H9 (cell line): Measurements from ENCODE around the gene TSPAN11. TPM values are rescaled to one million over a fixed set of nuclear protein-coding genes. Genes with fewer than 3 reads are reported as not detected.

Experiments
- DNase-seq: peaks from one replicate; pipeline ENCODE4 v3.0.0-alpha.2; 2017
- H2AFZ ChIP-seq: one replicate; pipeline ENCODE4 v1.6.1; 2013; ENCODE audit warnings: mild to moderate bottlenecking, low read length, control low read depth, moderate library complexity
- H2AK5ac ChIP-seq: 2 replicates; pipeline ENCODE4 v1.6.1; 2013; ENCODE audit warnings: low read length, control low read depth, mixed read lengths; ENCODE audit not compliant: insufficient read length
- H2BK120ac ChIP-seq: one replicate; pipeline ENCODE4 v1.6.1; 2013; ENCODE audit warnings: low read depth, mild to moderate bottlenecking, low read length, control low read depth, inconsistent platforms; ENCODE audit not compliant: poor library complexity, severe bottlenecking
- H2BK12ac ChIP-seq: 2 replicates; pipeline ENCODE4 v1.6.1; 2013; ENCODE audit warnings: low read length, control low read depth, mixed read lengths, low read depth; ENCODE audit not compliant: insufficient read length
- H2BK15ac ChIP-seq: 2 replicates; pipeline ENCODE4 v1.6.1; 2013; ENCODE audit warnings: low read depth, low read length, control low read depth
- H2BK20ac ChIP-seq: one replicate; pipeline ENCODE4 v1.6.1; 2013; ENCODE audit warnings: low read depth, mild to moderate bottlenecking, low read length, control low read depth, inconsistent platforms; ENCODE audit not compliant: poor library complexity, severe bottlenecking
- H2BK5ac ChIP-seq: 2 replicates; pipeline ENCODE4 v1.6.1; 2013; ENCODE audit warnings: low read length, control low read depth, mixed read lengths; ENCODE audit not compliant: insufficient read length
- H3K14ac ChIP-seq: 2 replicates; pipeline ENCODE4 v1.6.1; 2013; ENCODE audit warnings: low read length, control low read depth; ENCODE audit not compliant: insufficient read depth
- H3K18ac ChIP-seq: 2 replicates; pipeline ENCODE4 v1.6.1; 2013; ENCODE audit warnings: low read depth, mild to moderate bottlenecking, mixed read lengths, low read length, control low read depth; ENCODE audit not compliant: insufficient read length
- H3K23ac ChIP-seq: 2 replicates; pipeline ENCODE4 v1.6.1; 2013; ENCODE audit warnings: low read length, control low read depth, mixed read lengths, low read depth; ENCODE audit not compliant: insufficient read length
- H3K23me2 ChIP-seq: 2 replicates; pipeline ENCODE4 v1.6.1; 2013; ENCODE audit warnings: low read depth, mild to moderate bottlenecking, mixed read lengths, low read length, control low read depth; ENCODE audit not compliant: insufficient read length, poor library complexity, severe bottlenecking
- H3K27ac ChIP-seq: 2 replicates; pipeline ENCODE4 v1.5.1; 2013; ENCODE audit warnings: low read length, control low read depth, mixed read lengths, low read depth; ENCODE audit not compliant: insufficient read length
- H3K27me3 ChIP-seq: 2 replicates; pipeline ENCODE4 v1.6.1; 2013; ENCODE audit warnings: low read length, control low read depth, inconsistent platforms; ENCODE audit not compliant: insufficient read depth
- H3K4ac ChIP-seq: 2 replicates; pipeline ENCODE4 v1.6.1; 2013; ENCODE audit warnings: low read depth, mild to moderate bottlenecking, control low read depth, inconsistent platforms, low read length, moderate library complexity
- H3K4me1 ChIP-seq: 2 replicates; pipeline ENCODE4 v1.6.1; 2013; ENCODE audit warnings: low read length, control low read depth, inconsistent platforms; ENCODE audit not compliant: insufficient read depth
- H3K4me2 ChIP-seq: 2 replicates; pipeline ENCODE4 v1.6.1; 2013; ENCODE audit warnings: low read length, control low read depth, mixed read lengths; ENCODE audit not compliant: insufficient read length, insufficient read depth
- H3K56ac ChIP-seq: 2 replicates; pipeline ENCODE4 v1.6.1; 2013; ENCODE audit warnings: low read depth, mild to moderate bottlenecking, mixed read lengths, low read length, control low read depth; ENCODE audit not compliant: insufficient read length
- H3K79me1 ChIP-seq: 2 replicates; pipeline ENCODE4 v1.6.1; 2013; ENCODE audit warnings: low read depth, mild to moderate bottlenecking, moderate library complexity, low read length, control low read depth, inconsistent platforms; ENCODE audit not compliant: insufficient read depth, poor library complexity, severe bottlenecking
- H3K79me2 ChIP-seq: 2 replicates; pipeline ENCODE4 v1.6.1; 2013; ENCODE audit warnings: low read length, control low read depth, inconsistent platforms; ENCODE audit not compliant: insufficient read depth
- H3K9ac ChIP-seq: 2 replicates; pipeline ENCODE4 v1.6.1; 2013; ENCODE audit warnings: low read length, control low read depth, mixed read lengths; ENCODE audit not compliant: insufficient read length; ENCODE audit errors: extremely low read depth
- H3K9me3 ChIP-seq: one replicate; pipeline ENCODE4 v1.6.1; 2013; ENCODE audit warnings: low read depth, low read length, inconsistent platforms; ENCODE audit not compliant: control insufficient read depth
- H3T11ph ChIP-seq: one replicate; pipeline ENCODE4 v1.6.1; 2013; ENCODE audit warnings: mild to moderate bottlenecking, low read length, control low read depth, inconsistent platforms
- H4K20me1 ChIP-seq: one replicate; pipeline ENCODE4 v1.6.1; 2013; ENCODE audit not compliant: control insufficient read depth, insufficient read length, insufficient read depth
- H4K5ac ChIP-seq: 2 replicates; pipeline ENCODE4 v1.6.1; 2013; ENCODE audit warnings: low read depth, mild to moderate bottlenecking, mixed read lengths, low read length, control low read depth; ENCODE audit not compliant: insufficient read length
- H4K8ac ChIP-seq: replicated peaks from 2 replicates; pipeline ENCODE4 v1.6.1; 2013; ENCODE audit warnings: low read length, control low read depth, mixed read lengths, low read depth; ENCODE audit not compliant: insufficient read length
- H4K91ac ChIP-seq: 2 replicates; pipeline ENCODE4 v1.6.1; 2013; ENCODE audit warnings: low read depth, mild to moderate bottlenecking, moderate library complexity, mixed read lengths, low read length, control low read depth; ENCODE audit not compliant: insufficient read length
- H3K27ac Mint-ChIP-seq, 3 experiments: 2 replicates in 2 of 3; 3 replicates in 1 of 3; pipeline ENCODE4 v1.8.0; 2020 to 2021; ENCODE audit warnings: mixed read lengths in 3 of 3, mild to moderate bottlenecking in 1 of 3, moderate library complexity in 1 of 3
- H3K27me3 Mint-ChIP-seq: 2 replicates; pipeline ENCODE4 v1.8.0; 2021; ENCODE audit warnings: low read depth, mild to moderate bottlenecking, moderate library complexity, mixed read lengths
- H3K36me3 Mint-ChIP-seq, 3 experiments: 2 replicates in 2 of 3; 3 replicates in 1 of 3; pipeline ENCODE4 v1.8.0; 2020 to 2021; ENCODE audit warnings: low read depth in 3 of 3, mixed read lengths in 3 of 3; ENCODE audit not compliant: insufficient read depth in 1 of 3
- H3K4me1 Mint-ChIP-seq, 2 experiments: 2 replicates each; pipeline ENCODE4 v1.8.0; 2020; ENCODE audit warnings: mixed read lengths in 2 of 2
- H3K4me3 Mint-ChIP-seq, 2 experiments: 2 replicates in 1 of 2; 3 replicates in 1 of 2; pipeline ENCODE4 v1.8.0; 2020 to 2021; ENCODE audit warnings: mild to moderate bottlenecking in 2 of 2, mixed read lengths in 2 of 2, moderate library complexity in 1 of 2
- H3K9me3 Mint-ChIP-seq, 2 experiments: 2 replicates in 1 of 2; 3 replicates in 1 of 2; pipeline ENCODE4 v1.8.0; 2020; ENCODE audit warnings: mild to moderate bottlenecking in 2 of 2, mixed read lengths in 2 of 2, moderate library complexity in 1 of 2
- WGBS: extraction: QIAGEN DNeasy Blood & Tissue Kit; methylation state at CpG from one replicate; pipeline ENCODE4 v1.1.7; 2013; ENCODE audit warnings: missing lambda C conversion rate, low lambda C conversion rate, mixed read lengths; ENCODE audit not compliant: insufficient read length; ENCODE audit errors: extremely low coverage; 5-methylcytosine and 5-hydroxymethylcytosine counted together
- total RNA-seq: library from RNA; stranded (reverse); gene quantifications from 2 replicates; pipeline ENCODE4 v1.2.1, GENCODE V29; 2021
- TF ChIP-seq, protein P1 (sequence below): fragments of 200-600 bp; sonication (generic); conservative IDR thresholded peaks from 3 replicates; pipeline ENCODE4 v1.8.0; 2021; ENCODE audit warnings: antibody characterized with exemption, mild to moderate bottlenecking

The TSPAN11 gene
- total RNA-seq, 1 experiment from 2014 or later = 4.2 TPM

DNA sequence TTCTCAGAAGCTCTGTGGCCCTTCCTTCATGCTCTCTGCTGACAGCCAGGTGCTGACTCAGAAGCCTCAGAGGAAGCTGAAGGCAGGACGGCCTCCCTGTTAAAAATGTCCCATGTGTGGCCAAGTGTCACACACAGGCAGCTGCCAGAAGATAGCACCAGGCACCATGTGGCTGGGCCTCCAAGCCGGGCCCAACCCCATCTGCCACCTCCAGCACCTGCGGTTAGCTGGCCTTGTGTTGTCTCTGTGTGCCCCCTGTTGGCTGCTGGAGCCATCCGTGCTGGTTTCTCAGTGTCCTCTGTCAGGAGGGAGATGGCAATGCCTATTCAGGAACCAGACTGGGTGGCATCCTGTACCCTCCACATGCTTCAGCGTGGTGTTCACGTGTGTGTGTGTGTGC, 63.2 kb downstream of the TSPAN11 start:
- H3K27me3 ChIP-seq = no peaks in the 10 kb centered on the region
- peak; percentile 82 for DNase-seq
- H3K4me1 Mint-ChIP-seq = peaks cover 3 to 4% of the 10 kb centered on the region in 2 experiments; a peak in 3 of 4 replicates

More for the DNA sequence above, 63.2 kb downstream of the TSPAN11 start:
- TF ChIP-seq, protein P1, sequence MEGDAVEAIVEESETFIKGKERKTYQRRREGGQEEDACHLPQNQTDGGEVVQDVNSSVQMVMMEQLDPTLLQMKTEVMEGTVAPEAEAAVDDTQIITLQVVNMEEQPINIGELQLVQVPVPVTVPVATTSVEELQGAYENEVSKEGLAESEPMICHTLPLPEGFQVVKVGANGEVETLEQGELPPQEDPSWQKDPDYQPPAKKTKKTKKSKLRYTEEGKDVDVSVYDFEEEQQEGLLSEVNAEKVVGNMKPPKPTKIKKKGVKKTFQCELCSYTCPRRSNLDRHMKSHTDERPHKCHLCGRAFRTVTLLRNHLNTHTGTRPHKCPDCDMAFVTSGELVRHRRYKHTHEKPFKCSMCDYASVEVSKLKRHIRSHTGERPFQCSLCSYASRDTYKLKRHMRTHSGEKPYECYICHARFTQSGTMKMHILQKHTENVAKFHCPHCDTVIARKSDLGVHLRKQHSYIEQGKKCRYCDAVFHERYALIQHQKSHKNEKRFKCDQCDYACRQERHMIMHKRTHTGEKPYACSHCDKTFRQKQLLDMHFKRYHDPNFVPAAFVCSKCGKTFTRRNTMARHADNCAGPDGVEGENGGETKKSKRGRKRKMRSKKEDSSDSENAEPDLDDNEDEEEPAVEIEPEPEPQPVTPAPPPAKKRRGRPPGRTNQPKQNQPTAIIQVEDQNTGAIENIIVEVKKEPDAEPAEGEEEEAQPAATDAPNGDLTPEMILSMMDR = peak; percentile 69
- Histone ChIP-seq H4K91ac (no peak overlapping the region), H3K4ac (no peak overlapping the region), H3K14ac (no peak overlapping the region), H4K8ac (no peak overlapping the region), H2BK15ac (no peak overlapping the region), H2BK20ac (no peak overlapping the region), H3K9me3 (no peaks in the 10 kb centered on the region), H2AK5ac (no peak overlapping the region), H4K5ac (no peak overlapping the region), H3K56ac (no peak overlapping the region), H3K18ac (no peak overlapping the region), H2BK5ac (no peak overlapping the region), H2BK12ac (no peak overlapping the region), H3K4me1 (no peaks in the 10 kb centered on the region), H3K27ac (no peak overlapping the region), H2BK120ac (no peak overlapping the region), H3K4me2 (no peak overlapping the region), H3K23ac (no peak overlapping the region), H4K20me1 (no peaks in the 10 kb centered on the region), H3K23me2 (no peaks in the 10 kb centered on the region), H3K79me2 (no peaks in the 10 kb centered on the region), H3K9ac (no peak overlapping the region), H2AFZ (no peak overlapping the region), H3T11ph (no peak overlapping the region), H3K79me1 (no peaks in the 10 kb centered on the region)
- no peaks in the 10 kb centered on the region; a peak in 1 of 7 replicates for H3K36me3 Mint-ChIP-seq
- WGBS = no CpG with 5 or more reads among the region's 6 CpGs
- no peaks in the 10 kb centered on the region for H3K9me3 Mint-ChIP-seq
- no peak overlapping the region for H3K27ac Mint-ChIP-seq
- no peaks in the 10 kb centered on the region; the same call in 1 of the 2 replicates for H3K27me3 Mint-ChIP-seq
- no peak overlapping the region for H3K4me3 Mint-ChIP-seq
